ENCODE measurements around the gene TTLL4.
"Not testable (repeated sequence)": the region's sequence is repeated elsewhere in the genome, so short reads cannot be mapped to it uniquely, and the experiment has no call there.

The TTLL4 gene

GRCh38 chr2:218745559-218746469 lies 35.2 kb downstream of the TTLL4 start:
- no peak for DNase-seq

- no peak for DNase-seq
Observed at GRCh38 chr2:218746470-218746795, 35.8 kb downstream of the TTLL4 start.

- no peak for DNase-seq
Observed at GRCh38 chr2:218746960-218747359, 36.3 kb downstream of the TTLL4 start.

- no peak for DNase-seq
Observed at GRCh38 chr2:218748741-218749441, 38.3 kb downstream of the TTLL4 start.

- DNase-seq = no peak
Observed at GRCh38 chr2:218754201-218754600, 43.6 kb downstream of the TTLL4 start.

- DNase-seq = no peak
Observed at GRCh38 chr2:218754781-218755180, 44.1 kb downstream of the TTLL4 start.

- no peak for DNase-seq
Observed at GRCh38 chr2:218755198-218755566, 44.5 kb downstream of the TTLL4 start.

GRCh38 chr2:218755567-218756404 lies 45.2 kb downstream of the TTLL4 start:
- no peak for DNase-seq

GRCh38 chr2:218756599-218757377 lies 46.2 kb downstream of the TTLL4 start:
- DNase-seq = no peak

GRCh38 chr2:218761795-218762194 lies 51.2 kb downstream of the TTLL4 start:
- DNase-seq = no peak

- not testable (repeated sequence) for DNase-seq
Observed at GRCh38 chr2:218772759-218773158, 62.1 kb downstream of the TTLL4 start.

- no peak for DNase-seq
Observed at GRCh38 chr2:218773881-218774280, 63.2 kb downstream of the TTLL4 start.

- DNase-seq = no peak
Observed at GRCh38 chr2:218776488-218776887, 65.9 kb downstream of the TTLL4 start.

GRCh38 chr2:218777276-218777990 lies 66.8 kb downstream of the TTLL4 start:
- no peak for DNase-seq

- no peak for DNase-seq
Observed at GRCh38 chr2:218780046-218780445, 69.4 kb downstream of the TTLL4 start.

GRCh38 chr2:218780851-218781690 lies 70.4 kb downstream of the TTLL4 start:
- no peak for DNase-seq

- no peak for DNase-seq
Observed at GRCh38 chr2:218781691-218782527, 71.3 kb downstream of the TTLL4 start, which contains the start of gene CYP27A1. CYP27A1 (plus strand) TSS chr2:218782147; CDS start chr2:218782183, 36 bp downstream.

- DNase-seq = no peak
Observed at GRCh38 chr2:218782528-218782844, 71.9 kb downstream of the TTLL4 start.

- DNase-seq = no peak
Observed at GRCh38 chr2:218783688-218784087, 73.1 kb downstream of the TTLL4 start.

GRCh38 chr2:218785103-218785502 lies 74.5 kb downstream of the TTLL4 start:
- DNase-seq = no peak
